ENCODE results near the gene TTPAL. TPM values are rescaled to one million over a fixed set of nuclear protein-coding genes. Genes with fewer than 3 reads are reported as not detected.
A peak's percentile ranks its signal among the peaks of the same experiment; 100 is the strongest.

TTPAL gene
- total and polyA plus RNA-seq, 2 donors = 3.9 to 7.6 TPM

DNA sequence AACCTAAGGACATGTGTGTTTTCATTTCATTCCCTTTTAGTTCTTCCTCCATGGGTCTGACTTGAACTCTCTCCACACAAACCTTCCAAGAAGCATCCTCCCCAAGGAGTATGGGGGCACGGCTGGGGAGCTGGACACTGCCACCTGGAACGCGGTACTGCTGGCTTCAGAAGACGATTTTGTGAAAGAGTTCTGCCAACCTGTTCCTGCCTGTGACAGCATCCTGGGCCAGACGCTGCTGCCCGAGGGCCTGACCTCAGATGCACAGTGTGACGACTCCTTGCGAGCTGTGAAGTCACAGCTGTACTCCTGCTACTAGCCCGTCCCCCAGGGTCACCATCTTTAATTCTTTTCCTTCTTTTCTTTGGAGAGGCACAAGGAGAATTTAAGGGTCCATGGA is 13.5 kb downstream of the TTPAL start:
- Histone ChIP-seq H3K36me3 (ENCODE audit: insufficient read depth) (peaks cover 10% of the 10 kb centered on the region), H3K4me1 (ENCODE audit: insufficient read depth) (no peaks in the 10 kb centered on the region), H3K27ac (ENCODE audit: low read depth) (no peak overlapping the region), H3K4me3 (ENCODE audit: low read depth, low read length) (no peak overlapping the region)
- no peak for DNase-seq (ENCODE audit: extremely low spot score)
- 89% methylated on average over 9 of the region's 9 CpGs for WGBS

DNA sequence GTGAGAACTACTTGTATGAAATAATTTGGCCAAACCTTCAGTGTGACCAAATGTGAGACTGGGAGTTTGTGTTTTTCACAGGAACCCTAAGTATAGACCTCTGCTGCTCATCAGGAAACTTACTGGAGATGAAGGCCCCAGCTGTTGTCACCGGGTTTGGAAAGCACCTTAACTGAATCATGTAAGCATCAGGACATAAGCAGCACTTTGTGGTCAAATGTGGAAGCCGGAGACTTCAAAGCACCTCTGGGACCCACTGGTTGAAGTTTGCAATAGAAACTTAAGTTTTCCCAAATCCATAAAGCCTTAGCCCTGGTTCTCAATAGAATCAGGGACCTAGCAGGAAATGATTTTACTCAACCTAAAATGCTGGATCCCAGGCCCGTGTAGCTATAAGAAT is 14.3 kb downstream of the TTPAL start:
- Histone ChIP-seq H3K4me3 (ENCODE audit: low read depth, low read length) (no peak overlapping the region), H3K36me3 (ENCODE audit: insufficient read depth) (peaks cover 8% of the 10 kb centered on the region), H3K27ac (ENCODE audit: low read depth) (no peak overlapping the region), H3K4me1 (ENCODE audit: insufficient read depth) (no peaks in the 10 kb centered on the region)
- no peak for DNase-seq (ENCODE audit: extremely low spot score)
- WGBS = 85% methylated on average over 3 of the region's 3 CpGs

DNA sequence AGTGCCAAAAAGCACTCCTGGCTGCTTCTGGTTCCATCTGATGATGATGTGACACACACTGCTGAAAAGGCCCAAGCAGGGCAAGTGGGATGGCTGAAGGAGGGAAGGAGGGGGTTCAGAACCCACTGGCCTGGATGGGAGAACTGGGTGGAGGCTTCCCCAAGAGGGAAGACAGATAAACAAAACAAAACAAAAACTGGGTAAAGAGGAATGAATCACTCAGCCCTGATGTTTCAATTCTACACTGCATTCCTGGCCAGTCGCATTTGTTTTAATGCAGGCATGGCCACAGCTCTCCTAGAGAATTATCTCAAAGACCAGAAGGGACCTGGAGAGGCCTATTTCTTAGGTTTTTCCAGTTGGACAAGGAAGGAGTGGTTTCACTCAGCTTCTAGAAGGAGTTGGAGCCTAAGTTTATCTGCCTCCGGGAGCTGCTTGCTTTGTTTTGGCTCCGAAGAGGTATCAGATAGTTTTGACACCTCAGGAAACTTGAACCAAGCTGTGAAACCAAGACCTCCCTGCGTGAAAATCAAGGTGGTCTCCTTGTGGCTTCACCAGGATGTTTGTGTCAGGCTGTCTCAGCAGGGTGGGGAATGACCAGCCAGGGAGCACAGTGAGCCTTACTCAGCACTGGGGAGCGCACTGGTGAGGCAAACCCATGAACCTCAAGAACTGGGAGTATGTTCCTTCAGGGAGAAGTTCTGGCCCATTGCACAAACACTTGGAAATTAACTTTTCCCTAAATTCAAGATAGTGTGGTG is 16.1 kb downstream of the TTPAL start:
- 56% methylated on average over 5 of the region's 5 CpGs for WGBS
- Histone ChIP-seq H3K4me1 (ENCODE audit: insufficient read depth) (no peaks in the 10 kb centered on the region), H3K4me3 (ENCODE audit: low read depth, low read length) (no peak overlapping the region), H3K27ac (ENCODE audit: low read depth) (peak overlapping the region; percentile 24), H3K36me3 (ENCODE audit: insufficient read depth) (peaks cover 12% of the 10 kb centered on the region)
- no peak for DNase-seq (ENCODE audit: extremely low spot score)

DNA sequence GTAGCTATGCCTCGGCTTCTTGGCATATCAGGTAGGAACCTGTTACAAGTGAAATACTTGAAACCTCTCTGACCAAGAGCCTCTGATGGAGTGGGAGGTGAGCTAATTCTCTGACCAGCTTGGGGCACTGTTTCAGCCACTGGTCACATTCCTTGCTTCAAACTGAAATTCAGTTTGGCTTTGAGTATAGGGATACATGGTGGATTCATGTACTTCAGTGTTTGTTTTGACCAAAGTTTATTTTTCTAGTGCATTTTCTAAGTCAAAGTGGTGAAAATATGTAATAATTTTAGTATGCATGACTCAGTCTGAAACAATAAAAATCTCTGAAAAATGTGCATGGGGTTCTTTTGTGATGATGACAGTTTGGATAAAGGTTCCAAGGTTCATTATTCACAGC is 18.6 kb downstream of the TTPAL start:
- Histone ChIP-seq H3K4me3 (ENCODE audit: low read depth, low read length) (no peak overlapping the region), H3K27ac (ENCODE audit: low read depth) (no peak overlapping the region), H3K4me1 (ENCODE audit: insufficient read depth) (no peaks in the 10 kb centered on the region), H3K36me3 (ENCODE audit: insufficient read depth) (peaks cover 11% of the 10 kb centered on the region)
- DNase-seq (ENCODE audit: extremely low spot score) = no peak
- WGBS = 93% methylated on average over 1 of the region's 1 CpG

DNA sequence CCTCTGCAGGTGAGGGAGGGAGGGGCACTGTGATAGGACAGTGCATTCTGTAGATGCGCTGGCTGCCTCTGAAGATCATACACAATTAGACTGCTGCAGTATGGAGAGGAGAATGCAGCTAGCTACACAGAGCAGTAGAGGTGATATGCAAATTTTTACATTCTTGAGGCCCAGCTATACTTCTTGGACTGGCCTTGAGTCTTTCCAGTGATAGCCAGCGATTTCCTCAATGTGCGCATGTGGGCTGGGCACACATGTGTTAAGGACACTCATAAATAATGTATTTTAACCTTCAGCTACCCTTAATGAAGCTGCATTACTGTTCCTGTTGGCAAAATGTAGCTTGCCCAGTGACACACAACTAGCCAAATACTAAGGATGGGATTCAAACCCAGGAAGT is 19.0 kb downstream of the TTPAL start:
- 82% methylated on average over 3 of the region's 3 CpGs for WGBS
- Histone ChIP-seq H3K27ac (ENCODE audit: low read depth) (no peak overlapping the region), H3K4me3 (ENCODE audit: low read depth, low read length) (no peak overlapping the region), H3K36me3 (ENCODE audit: insufficient read depth) (peaks cover 8% of the 10 kb centered on the region), H3K4me1 (ENCODE audit: insufficient read depth) (no peaks in the 10 kb centered on the region)
- no peak for DNase-seq (ENCODE audit: extremely low spot score)

DNA sequence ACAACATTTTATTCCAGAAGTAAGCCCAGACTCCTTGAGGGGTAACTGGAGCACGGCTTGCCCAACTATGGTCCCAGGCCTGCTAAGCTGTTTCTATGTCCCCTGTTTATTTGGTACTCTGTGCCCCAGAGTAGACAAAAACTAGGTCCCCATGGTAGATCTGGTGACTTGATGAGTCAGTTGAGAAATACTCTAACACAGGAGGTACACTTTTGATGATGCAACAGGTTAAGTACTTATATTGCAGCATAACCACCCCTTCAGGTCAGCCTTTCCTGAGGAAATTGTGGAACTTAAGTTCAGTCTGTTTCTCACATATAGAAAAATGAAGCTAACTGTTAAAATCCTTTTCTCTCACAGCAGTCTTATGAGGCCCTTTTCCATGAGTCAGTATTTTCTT is 19.6 kb downstream of the TTPAL start:
- no peak overlapping the region for H3K4me3 ChIP-seq (ENCODE audit: low read depth, low read length)
- no peak overlapping the region for H3K27ac ChIP-seq (ENCODE audit: low read depth)
- DNase-seq (ENCODE audit: extremely low spot score) = no peak
- no peaks in the 10 kb centered on the region for H3K4me1 ChIP-seq (ENCODE audit: insufficient read depth)
- WGBS = 88% methylated on average over 1 of the region's 1 CpG
- peaks cover 10% of the 10 kb centered on the region for H3K36me3 ChIP-seq (ENCODE audit: insufficient read depth)

DNA sequence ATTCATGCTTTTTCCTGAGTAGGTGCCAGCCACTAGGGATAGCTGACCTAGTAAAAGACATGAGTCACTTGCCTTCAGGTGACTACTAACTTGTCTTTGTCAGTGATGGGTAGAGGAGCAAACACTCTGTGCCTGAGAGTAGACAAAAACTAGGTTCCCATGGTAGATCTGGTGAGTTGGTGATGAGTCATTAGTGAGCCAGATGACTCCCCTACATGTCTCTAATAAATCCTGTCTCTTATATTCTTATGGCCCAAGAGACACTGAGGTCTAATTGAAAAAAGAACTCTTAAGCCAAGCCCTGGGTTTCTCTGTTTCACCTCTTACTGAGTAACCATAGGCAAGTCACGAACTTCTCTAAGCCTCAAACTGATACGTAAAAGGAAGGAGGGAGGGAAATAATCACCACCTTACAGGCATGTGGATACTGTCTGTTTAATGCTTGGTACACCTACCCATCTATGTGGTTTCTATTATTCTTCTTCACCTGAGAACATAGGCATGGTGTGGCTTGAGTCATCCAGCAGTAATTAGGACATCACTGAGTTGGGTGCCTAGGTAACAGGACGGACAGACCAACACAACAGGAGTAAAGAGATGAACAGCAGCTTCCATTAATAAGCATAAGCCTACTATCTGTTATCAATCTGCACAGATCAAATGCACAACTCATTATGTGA is 20.3 kb downstream of the TTPAL start:
- peak overlapping the region; percentile 19 for H3K27ac ChIP-seq (ENCODE audit: low read depth)
- WGBS = 88% methylated on average over 3 of the region's 3 CpGs
- no peak overlapping the region for H3K4me3 ChIP-seq (ENCODE audit: low read depth, low read length)
- no peak for DNase-seq (ENCODE audit: extremely low spot score)
- no peaks in the 10 kb centered on the region for H3K4me1 ChIP-seq (ENCODE audit: insufficient read depth)
- peaks cover 11% of the 10 kb centered on the region for H3K36me3 ChIP-seq (ENCODE audit: insufficient read depth)

DNA sequence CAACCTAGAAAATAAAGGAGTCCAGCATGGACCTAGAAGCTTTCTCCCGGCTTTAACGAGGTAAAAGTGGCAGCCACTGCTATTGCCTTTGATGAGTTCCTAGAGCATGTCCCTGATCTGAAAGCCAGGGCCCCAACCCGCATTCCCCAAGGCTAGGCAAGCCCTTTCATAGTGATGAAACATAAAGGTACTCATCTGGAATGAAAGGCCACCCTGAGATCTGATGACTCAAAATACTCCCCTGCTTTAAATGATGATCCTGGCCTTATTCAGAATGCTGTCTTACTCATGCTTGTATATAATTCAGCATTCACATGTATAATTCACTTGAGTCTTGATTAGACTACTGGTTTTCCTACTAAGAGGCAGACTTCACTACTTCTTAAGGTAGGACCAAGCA is 21.3 kb downstream of the TTPAL start:
- no peak for DNase-seq (ENCODE audit: extremely low spot score)
- Histone ChIP-seq H3K4me1 (ENCODE audit: insufficient read depth) (no peaks in the 10 kb centered on the region), H3K4me3 (ENCODE audit: low read depth, low read length) (no peak overlapping the region), H3K27ac (ENCODE audit: low read depth) (no peak overlapping the region), H3K36me3 (ENCODE audit: insufficient read depth) (peaks cover 14% of the 10 kb centered on the region)
- 83% methylated on average over 3 of the region's 3 CpGs for WGBS

DNA sequence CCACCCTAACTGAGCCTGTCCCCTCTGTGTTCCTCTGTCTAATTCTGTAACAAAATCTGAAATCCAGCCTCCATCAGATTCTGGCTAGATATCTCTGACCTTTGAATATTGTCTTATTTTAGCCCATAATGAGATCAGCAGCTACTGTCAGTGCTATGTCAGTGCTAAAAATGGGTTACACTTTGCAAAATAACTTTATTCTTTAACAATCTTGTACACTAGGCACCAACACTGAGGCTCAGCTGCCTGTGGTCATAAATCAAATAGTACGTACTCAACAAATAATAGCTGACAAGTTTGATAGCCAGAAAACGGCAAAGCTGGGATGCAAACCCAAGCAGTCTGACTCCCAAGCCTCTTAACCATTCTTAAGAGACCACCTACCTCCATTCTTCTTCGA is 22.1 kb downstream of the TTPAL start:
- no peak for DNase-seq (ENCODE audit: extremely low spot score)
- Histone ChIP-seq H3K36me3 (ENCODE audit: insufficient read depth) (peaks cover 16% of the 10 kb centered on the region), H3K4me1 (ENCODE audit: insufficient read depth) (no peaks in the 10 kb centered on the region), H3K27ac (ENCODE audit: low read depth) (no peak overlapping the region), H3K4me3 (ENCODE audit: low read depth, low read length) (no peak overlapping the region)
- WGBS = 75% methylated on average over 3 of the region's 3 CpGs

DNA sequence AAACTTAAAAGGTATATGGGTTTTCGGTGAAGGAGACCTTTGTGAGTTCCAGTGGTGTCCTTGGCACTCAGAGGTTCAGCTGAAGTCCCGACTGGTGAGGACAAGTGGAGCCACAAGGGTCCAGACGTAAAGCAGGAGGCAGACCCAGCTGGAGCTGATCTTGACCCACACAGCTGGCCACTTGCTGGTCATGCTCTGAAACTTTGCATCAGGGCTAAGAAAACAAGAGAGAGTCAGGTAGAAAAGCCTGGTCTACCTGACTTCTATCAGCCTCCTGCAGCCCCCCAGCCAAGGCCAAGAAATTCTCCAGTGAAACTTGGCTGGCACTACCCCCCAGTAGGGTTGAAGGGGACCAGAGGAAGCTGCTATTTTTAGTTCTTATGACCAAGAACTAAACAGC is 24.5 kb downstream of the TTPAL start:
- H3K4me1 ChIP-seq (ENCODE audit: insufficient read depth) = no peaks in the 10 kb centered on the region
- peaks cover 13% of the 10 kb centered on the region for H3K36me3 ChIP-seq (ENCODE audit: insufficient read depth)
- no peak for DNase-seq (ENCODE audit: extremely low spot score)
- H3K27ac ChIP-seq (ENCODE audit: low read depth) = no peak overlapping the region
- no peak overlapping the region for H3K4me3 ChIP-seq (ENCODE audit: low read depth, low read length)
- 91% methylated on average over 3 of the region's 3 CpGs for WGBS

DNA sequence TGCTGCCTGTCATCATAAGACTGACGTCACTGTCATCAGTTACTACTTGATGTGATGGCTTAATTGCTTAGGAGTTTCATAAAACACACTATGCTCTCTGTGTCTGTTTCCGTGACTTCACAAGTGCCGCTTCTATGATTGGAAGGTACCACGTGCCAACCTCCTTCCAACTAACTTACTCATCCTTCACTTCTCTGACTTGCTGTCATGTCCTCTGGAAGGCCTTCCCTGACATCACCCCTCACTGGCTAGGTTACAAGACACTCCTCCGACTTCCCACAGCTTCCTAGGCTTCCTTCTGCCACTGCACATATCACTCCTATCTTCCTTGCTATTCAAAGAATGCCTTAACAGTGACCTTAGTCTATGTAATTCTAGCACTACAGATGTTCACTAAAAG is 25.8 kb downstream of the TTPAL start:
- no peak overlapping the region for H3K4me3 ChIP-seq (ENCODE audit: low read depth, low read length)
- 90% methylated on average over 5 of the region's 5 CpGs for WGBS
- DNase-seq (ENCODE audit: extremely low spot score) = no peak
- no peak overlapping the region for H3K27ac ChIP-seq (ENCODE audit: low read depth)
- H3K36me3 ChIP-seq (ENCODE audit: insufficient read depth) = peaks cover 9% of the 10 kb centered on the region
- no peaks in the 10 kb centered on the region for H3K4me1 ChIP-seq (ENCODE audit: insufficient read depth)

DNA sequence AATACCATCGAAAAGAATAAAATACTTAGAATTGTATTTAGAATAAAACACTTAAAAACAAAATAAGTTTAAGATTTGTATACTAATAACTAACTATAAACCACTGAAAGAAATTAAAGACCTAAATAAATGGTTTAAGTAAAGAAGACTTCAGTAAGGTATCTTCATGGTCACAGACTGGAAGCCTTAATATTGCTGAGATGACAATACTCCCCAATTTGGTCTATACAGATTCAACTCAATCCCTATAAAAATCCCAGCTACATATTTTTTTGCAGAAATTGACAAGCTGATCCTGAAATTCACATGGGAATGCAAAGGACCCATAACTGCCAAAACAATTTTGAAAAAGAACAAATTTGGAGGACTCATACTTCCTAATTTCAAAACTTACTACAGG is 27.3 kb downstream of the TTPAL start:
- DNase-seq (ENCODE audit: extremely low spot score) = no peak
- Histone ChIP-seq H3K36me3 (ENCODE audit: insufficient read depth) (peaks cover 11% of the 10 kb centered on the region), H3K27ac (ENCODE audit: low read depth) (no peak overlapping the region), H3K4me3 (ENCODE audit: low read depth, low read length) (no peak overlapping the region), H3K4me1 (ENCODE audit: insufficient read depth) (no peaks in the 10 kb centered on the region)
- WGBS = 94% methylated on average over 1 of the region's 1 CpG

DNA sequence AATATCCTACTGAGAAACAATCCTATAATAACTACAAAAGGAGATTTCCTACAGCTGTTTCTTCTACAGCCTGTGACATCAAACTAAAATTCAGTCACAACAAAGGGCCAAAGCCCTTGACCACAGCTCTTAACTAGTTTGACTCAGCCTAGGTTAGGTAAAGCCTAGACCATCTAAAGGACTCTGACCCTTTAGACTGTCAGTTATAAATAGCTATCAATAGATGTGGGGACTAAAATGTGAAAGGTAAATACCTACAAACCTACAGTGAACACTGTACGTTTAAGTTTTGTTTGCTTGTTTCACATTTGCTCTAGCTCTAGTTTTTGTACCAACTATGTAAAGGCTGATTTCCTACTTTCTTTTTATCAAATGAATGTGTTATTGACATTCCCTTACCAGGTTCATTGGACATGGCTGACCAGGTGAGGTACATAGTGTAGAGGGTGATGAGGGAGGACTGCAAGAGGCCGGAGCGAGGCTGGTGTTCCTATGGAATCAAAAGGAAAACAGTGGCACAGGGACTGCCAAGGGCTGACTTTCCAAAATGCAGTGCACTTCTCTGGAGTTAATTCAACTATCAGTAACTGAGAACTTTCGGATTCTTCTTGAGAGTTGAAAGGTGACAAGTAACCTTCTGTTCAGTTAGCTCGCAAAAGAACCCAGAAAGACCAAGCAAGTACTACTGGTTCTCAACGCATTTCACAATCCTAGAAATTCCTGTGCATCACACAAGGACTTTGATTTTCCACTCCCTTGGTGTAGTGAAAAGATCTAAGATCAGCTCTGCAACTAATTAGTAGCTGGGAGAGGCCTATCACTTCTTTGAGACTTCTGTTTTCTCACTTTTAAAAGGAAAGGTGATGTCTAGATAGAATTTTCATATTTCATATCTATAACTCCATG is 29.0 kb downstream of the TTPAL start:
- peaks cover 13% of the 10 kb centered on the region for H3K36me3 ChIP-seq (ENCODE audit: insufficient read depth)
- H3K4me1 ChIP-seq (ENCODE audit: insufficient read depth) = no peaks in the 10 kb centered on the region
- no peak for DNase-seq (ENCODE audit: extremely low spot score)
- H3K27ac ChIP-seq (ENCODE audit: low read depth) = no peak overlapping the region
- WGBS = 93% methylated on average over 6 of the region's 6 CpGs
- H3K4me3 ChIP-seq (ENCODE audit: low read depth, low read length) = no peak overlapping the region

DNA sequence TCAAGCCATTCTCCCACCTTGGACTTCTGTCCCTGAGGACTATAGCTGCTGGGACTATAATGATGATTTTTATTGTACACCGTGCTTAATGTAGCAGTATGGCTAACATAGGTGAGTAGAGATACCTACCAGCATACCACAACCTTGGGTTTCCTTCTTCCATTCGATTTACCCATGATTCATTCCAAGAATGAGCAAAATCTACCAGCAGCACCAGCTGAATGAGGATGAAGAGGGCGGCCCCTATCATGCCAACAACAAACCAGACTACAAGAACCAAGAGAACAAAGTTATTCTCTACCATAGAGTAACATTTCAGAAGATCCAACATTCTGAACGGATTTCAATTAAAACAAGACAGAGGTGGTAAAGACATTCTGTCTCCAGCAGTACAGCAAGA is 34.1 kb downstream of the TTPAL start:
- Histone ChIP-seq H3K4me1 (ENCODE audit: insufficient read depth) (no peaks in the 10 kb centered on the region), H3K27ac (ENCODE audit: low read depth) (no peak overlapping the region), H3K36me3 (ENCODE audit: insufficient read depth) (peaks cover 10% of the 10 kb centered on the region), H3K4me3 (ENCODE audit: low read depth, low read length) (no peak overlapping the region)
- no peak for DNase-seq (ENCODE audit: extremely low spot score)
- 95% methylated on average over 4 of the region's 4 CpGs for WGBS
